VCaP (cell line): ENCODE results near the gene MGME1.

ENCODE experiments used
- H3K27ac ChIP-seq: fragments of 450-650 bp; 2 replicates; pipeline ENCODE4 v1.5.1; 2017
- CTCF ChIP-seq: fragments of 450-650 bp; conservative IDR thresholded peaks from 2 replicates; pipeline ENCODE4 v1.5.1; 2017; ENCODE audit warnings: mild to moderate bottlenecking, moderate library complexity

The MGME1 gene

DNA sequence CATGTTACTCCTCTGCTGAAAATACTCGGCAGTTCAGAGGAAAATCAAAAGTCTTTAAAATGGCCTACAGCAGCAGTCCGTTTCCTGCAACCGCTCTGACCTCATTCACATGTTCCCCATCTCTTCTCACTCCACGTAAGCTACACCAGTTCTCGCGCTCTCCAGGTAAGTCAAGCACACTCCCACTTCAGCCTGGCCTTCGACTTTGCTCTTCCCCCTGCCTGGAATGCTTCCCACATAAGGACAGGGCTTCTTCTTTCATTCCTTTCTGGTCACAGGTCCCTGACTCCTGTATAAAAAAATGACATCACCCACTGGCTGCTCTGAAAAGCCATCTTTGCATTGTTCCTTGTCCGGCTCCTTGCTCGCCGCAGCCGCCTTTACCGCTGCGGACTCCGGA lies 42.7 kb downstream of the MGME1 start:
- no peak for TF ChIP-seq CTCF

DNA sequence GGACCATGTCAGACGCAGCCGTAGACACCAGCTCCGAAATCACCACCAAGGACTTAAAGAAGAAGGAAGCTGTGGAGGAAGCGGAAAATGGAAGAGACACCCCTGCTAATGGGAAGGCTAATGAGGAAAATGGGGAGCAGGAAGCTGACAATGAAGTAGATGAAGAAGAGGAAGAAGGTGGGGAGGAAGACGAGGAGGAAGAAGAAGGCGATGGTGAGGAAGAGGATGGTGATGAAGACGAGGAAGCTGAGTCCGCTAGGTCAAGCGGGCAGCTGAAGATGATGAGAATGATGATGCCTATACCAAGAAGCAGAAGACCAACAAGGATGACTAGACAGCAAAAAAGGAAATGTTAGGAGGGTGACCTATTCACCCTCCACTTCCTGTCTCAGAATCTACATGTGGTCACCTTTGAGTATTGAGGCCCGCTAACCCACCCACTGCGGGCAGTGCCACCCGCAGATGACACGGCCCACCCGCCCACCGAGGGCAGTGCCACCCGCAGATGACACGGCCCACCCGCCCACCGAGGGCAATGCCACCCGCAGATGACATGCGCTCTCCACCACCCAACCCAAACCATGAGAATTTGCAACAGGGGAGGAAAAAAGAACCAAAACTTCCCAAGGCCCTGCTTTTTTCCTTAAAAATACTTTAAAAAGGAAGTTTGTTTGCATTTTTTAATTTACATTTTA lies 43.3 kb downstream of the MGME1 start:
- no peak overlapping the region for H3K27ac ChIP-seq
- TF ChIP-seq CTCF: no peak

More for the DNA sequence above, 42.7 kb downstream of the MGME1 start:
- no peak overlapping the region for H3K27ac ChIP-seq

GRCh38 chr20:18012901-18013300 lies 44.1 kb downstream of the MGME1 start:
- TF ChIP-seq CTCF: no peak
- no peak overlapping the region for H3K27ac ChIP-seq

- no peak for TF ChIP-seq CTCF
- no peak overlapping the region for H3K27ac ChIP-seq
Observed at GRCh38 chr20:18014411-18014810, 45.6 kb downstream of the MGME1 start.

DNA sequence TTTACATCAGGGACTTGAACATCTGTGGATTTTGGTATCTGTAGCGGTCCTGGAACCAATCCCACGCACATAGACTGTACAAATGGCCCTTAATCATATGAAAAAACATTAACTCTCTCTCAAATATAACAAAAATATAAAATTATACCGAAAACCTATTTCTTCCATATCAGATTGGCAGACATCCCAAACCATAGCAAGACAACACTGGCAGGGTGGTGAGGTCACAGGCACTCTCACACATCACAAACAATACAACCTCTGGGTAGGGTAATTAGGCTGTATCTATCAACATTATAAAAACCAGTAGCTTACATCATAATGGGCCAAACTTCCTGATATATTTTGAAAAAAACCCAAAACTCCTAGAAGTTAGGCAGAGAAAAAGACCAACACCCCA lies 48.0 kb downstream of the MGME1 start:
- no peak for TF ChIP-seq CTCF

DNA sequence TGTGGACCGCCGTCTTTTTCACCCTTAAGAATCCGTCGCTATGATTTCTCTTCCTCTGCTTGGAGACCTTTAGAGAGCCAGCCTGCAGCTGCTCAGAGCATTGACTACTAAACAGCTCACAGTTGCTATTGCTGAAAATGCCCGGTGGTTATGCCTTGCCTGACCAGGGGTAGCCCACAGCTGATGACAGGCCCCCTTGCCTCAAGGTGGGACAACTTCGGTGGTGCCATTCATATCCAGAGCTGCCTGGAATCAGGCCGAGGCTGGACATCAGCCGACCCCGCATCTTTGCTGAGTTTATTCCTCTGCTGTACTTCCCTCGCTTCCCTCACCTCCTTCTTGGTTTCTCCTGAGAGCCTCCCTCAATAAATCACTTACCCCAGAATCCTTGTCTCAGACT lies 49.3 kb downstream of the MGME1 start:
- no peak for TF ChIP-seq CTCF
- no peak overlapping the region for H3K27ac ChIP-seq

More for the DNA sequence above, 48.0 kb downstream of the MGME1 start:
- H3K27ac ChIP-seq: no peak overlapping the region

DNA sequence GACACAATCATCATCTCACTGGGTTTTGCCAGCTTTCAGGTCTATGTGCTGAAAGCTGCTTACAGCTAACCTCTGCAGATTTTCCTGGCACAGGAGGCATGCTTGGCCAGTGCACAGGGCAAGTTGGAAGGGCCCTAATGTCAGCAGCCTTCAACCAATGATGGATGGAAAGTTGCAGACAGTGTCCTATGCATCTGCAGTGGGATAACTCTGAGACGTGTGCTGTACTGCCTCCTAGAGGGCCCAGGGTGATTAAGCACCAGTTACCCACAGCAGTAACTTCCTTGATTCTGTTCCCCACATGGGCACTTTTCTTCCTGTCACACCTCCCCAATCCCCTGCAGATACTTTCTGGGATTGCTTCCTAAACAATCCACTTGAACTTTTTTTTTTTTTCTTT lies 50.2 kb downstream of the MGME1 start:
- H3K27ac ChIP-seq: no peak overlapping the region
- peak; percentile 44; the same call in 1 of the 2 replicates for TF ChIP-seq CTCF
